Measurements from ENCODE around the gene ADTRP.
"Not testable (repeated sequence)": the region's sequence is repeated elsewhere in the genome, so short reads cannot be mapped to it uniquely, and the experiment has no call there.

Gene ADTRP

DNA sequence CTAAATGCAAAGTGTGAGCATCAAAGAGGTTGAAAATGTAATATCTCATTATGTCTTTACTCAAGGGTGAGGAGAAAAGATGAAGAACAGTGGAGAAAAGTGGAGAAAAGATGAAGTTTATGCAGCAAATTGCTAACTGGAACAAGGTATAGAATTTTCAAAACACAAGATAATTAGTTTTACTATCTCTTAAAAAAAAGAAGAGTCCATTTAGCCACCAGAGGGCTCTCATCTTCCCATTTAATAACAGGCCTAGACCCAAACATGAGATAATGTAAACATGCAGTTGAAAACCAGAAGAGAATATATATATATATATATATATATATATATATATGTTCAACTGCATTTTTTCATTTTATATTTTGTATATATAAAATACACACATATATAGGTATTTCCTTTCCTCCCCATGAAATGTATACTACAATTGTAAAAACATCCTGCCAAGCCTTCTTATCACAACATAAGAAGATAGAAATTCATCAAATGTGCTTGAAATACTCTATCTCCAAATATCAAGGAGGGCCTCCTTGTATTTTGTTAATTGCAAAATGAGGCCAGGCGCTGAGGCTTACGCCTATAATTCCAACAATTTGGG is 78.4 kb downstream of the ADTRP start:
- Mint-ChIP-seq H3K4me3 (no peak overlapping the region), H3K36me3 (no peaks in the 10 kb centered on the region), H3K9me3 (no peaks in the 10 kb centered on the region), H3K27me3 (no peaks in the 10 kb centered on the region), H3K27ac (no peak overlapping the region), H3K4me1 (peaks cover 11% of the 10 kb centered on the region)
- no peak for ATAC-seq

DNA sequence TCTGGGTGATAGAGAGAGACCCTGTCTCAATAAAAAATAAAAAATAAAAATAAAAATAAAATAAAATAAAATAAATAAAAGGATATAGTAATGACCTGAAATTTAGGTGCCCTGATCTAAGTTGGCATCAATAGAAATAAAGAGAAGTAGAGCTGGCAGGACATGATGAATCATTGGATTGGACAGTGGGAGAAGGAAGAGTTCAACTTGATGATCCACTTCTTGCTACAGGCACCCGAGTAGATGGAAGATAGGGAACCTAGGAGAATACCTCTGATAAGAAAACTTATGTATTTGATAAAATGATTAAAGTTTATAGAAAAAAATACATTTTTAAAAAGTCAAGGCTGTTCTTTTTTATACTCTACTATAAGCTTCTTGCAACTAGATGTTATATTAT is 79.0 kb downstream of the ADTRP start:
- no peak for ATAC-seq
- Mint-ChIP-seq H3K9me3 (no peaks in the 10 kb centered on the region), H3K4me1 (peaks cover 11% of the 10 kb centered on the region), H3K36me3 (no peaks in the 10 kb centered on the region), H3K4me3 (no peak overlapping the region), H3K27me3 (no peaks in the 10 kb centered on the region), H3K27ac (no peak overlapping the region)

DNA sequence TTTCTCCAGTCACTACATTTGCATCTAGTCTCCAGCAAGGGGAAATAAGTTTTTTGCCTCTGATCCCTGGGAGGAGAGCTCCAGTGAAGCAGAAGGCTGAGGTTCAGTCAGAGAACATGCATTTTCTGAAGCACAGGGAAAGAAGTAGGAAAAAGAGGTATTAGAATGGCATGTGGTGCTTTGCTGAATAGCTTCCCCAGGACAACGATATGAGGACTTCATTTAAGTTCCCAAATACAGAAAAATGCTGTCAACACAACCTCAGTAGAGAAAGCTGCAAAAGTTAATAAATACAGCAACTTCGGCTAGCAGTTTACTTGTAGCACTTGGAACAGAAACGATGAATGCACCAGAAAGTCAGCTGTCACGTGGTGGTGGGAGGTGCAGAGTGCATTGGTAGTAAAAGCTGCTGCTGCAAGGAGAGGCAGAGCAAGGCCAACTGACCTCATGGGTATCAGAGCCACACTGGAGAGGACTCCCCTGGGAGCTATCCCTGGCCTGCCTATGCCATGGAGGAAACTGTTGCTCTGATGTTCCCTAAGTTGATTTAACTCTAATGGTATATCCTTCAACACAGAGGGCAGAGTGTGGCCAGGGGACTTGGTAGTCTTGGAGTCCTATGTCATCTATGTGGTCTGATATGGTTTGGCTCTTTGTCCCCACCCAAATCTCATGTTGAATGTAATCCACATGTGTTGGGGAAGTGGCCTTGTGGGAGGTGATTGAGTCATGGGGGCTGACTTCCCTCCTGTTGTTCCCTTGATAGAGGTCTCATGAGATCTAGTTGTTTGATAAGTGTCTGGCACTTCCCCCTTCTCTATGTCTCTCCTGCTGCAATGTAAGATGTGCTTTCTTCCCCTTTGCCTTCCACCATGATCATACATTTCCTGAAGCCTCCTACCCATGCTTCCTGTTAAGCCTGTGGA is 85.9 kb downstream of the ADTRP start:
- Mint-ChIP-seq H3K27me3 (peaks cover 12% of the 10 kb centered on the region), H3K4me3 (peak overlapping the region; percentile 5), H3K36me3 (no peaks in the 10 kb centered on the region), H3K4me1 (peaks cover 8% of the 10 kb centered on the region), H3K27ac (no peak overlapping the region), H3K9me3 (peaks cover 8% of the 10 kb centered on the region)
- no peak for ATAC-seq

DNA sequence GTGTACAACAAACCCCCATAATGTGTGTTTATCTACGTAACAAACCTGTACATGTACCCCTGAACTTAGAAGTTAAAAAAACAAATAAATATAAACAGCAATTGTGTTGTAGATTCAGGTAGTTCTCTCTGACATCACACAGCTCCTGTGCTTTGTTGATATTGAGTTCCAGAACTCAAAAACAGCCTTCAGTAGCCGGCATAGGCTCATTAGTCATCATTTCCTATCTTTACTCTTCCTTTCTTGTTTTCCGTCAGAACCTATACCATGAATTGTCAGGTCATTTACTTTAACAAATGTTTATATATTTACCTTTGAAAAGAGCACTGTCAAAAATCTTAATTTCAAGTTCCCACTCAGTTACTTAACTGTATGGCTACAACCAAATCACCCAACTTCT is 88.8 kb downstream of the ADTRP start:
- no peak for ATAC-seq
- peaks cover 8% of the 10 kb centered on the region for H3K4me1 Mint-ChIP-seq
- H3K9me3 Mint-ChIP-seq: peaks cover 8% of the 10 kb centered on the region
- H3K27ac Mint-ChIP-seq: no peak overlapping the region
- H3K27me3 Mint-ChIP-seq: peaks cover 12% of the 10 kb centered on the region
- no peak overlapping the region for H3K4me3 Mint-ChIP-seq
- H3K36me3 Mint-ChIP-seq: no peaks in the 10 kb centered on the region

DNA sequence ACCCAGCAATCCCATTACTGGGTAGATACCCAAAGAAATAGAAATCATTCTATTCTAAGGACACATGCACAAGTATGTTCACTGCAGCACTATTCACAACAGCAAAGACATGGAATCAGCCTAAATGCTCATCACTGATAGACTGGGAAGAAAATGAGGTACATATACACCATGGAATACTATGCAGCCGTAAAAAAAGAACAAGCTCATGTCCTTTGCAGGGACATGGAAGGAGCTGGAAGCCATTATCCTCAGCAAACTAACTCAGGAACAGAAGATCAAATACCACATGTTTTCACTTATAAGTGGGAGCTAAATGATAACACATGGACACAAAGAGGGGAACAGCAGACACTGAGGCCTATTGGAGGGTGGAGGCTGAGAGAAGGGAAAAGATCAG is 89.2 kb downstream of the ADTRP start:
- H3K36me3 Mint-ChIP-seq, H3K4me3 Mint-ChIP-seq, ATAC-seq, H3K9me3 Mint-ChIP-seq, H3K27ac Mint-ChIP-seq, H3K4me1 Mint-ChIP-seq: not testable (repeated sequence)
- peaks cover 12% of the 10 kb centered on the region for H3K27me3 Mint-ChIP-seq

DNA sequence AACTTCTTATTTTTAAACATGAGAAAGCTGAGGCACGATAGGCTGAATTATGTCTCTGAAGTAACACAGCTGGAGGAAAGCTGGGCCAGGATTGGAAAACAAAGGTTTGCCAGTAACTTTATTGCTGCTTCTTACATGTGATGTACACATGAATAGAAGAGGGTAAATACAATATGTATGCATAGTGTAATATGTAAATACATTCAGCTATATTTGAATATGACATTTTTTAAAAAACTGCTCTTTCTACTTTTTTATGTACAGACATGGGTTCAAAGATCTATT is 90.2 kb downstream of the ADTRP start:
- Mint-ChIP-seq H3K4me3 (no peak overlapping the region), H3K27me3 (peaks cover 12% of the 10 kb centered on the region), H3K4me1 (peaks cover 8% of the 10 kb centered on the region), H3K9me3 (peaks cover 8% of the 10 kb centered on the region), H3K36me3 (no peaks in the 10 kb centered on the region), H3K27ac (no peak overlapping the region)
- ATAC-seq: no peak

DNA sequence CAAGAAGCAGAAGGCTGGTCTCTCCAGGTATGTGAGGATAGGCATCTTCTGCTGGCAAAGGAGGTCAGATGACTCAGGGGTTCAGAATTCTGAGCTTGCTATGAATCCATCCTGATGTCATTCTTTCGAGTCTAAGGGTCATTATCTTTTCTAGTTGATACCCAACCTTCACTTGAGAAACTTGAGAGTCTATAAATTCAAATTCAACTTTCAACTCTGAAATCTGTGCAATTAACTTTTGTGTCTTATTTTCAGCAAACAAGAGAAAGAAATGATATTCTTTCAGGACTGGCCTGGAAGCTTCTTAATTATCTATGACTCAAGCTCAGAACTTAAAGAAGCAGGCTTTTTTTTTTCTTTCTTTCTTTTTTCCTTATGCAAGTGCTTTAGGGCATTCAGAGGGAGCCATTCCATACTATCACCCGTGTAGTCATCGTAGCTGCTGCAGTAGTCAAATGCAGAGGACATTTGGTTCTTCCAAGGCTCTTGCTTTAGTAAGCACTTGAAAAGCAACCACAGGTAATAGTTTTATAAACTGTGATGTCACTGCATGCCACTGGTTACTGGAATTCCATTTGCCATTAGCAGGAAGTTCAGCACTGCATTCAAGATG is 93.0 kb downstream of the ADTRP start:
- Mint-ChIP-seq H3K27me3 (peaks cover 12% of the 10 kb centered on the region), H3K9me3 (peaks cover 3% of the 10 kb centered on the region), H3K27ac (no peak overlapping the region), H3K4me3 (no peak overlapping the region), H3K4me1 (no peaks in the 10 kb centered on the region), H3K36me3 (no peaks in the 10 kb centered on the region)
- no peak for ATAC-seq

DNA sequence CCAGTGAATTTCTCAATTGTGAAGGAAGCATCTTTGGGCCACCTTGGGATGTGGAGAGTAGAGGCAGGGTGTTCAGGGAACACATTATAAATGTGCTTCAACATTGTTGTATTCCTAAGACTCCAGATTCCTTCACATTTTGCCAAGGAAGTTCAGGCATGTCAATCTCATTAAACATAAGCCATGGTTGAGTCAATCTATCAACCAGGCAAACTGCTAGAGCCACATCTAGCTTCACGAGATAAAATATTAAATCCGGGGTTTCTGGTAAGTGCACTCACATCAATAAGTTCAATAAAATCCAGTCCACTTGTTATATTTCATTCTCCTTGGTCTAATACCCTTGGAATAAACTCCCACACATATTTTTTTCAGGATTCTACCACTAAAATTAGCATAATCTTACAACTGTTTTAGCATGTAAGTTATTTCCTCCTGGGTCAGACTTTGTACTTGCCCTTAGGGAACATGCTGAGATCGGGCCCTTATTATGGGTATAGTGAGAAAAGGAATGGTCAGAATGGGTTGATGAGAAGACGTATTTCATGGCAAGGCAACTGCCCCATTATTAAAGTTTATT is 93.6 kb downstream of the ADTRP start:
- H3K9me3 Mint-ChIP-seq: peaks cover 6% of the 10 kb centered on the region
- H3K4me1 Mint-ChIP-seq: no peaks in the 10 kb centered on the region
- no peak for ATAC-seq
- H3K27me3 Mint-ChIP-seq: peaks cover 12% of the 10 kb centered on the region
- H3K4me3 Mint-ChIP-seq: no peak overlapping the region
- H3K36me3 Mint-ChIP-seq: no peaks in the 10 kb centered on the region
- no peak overlapping the region for H3K27ac Mint-ChIP-seq

DNA sequence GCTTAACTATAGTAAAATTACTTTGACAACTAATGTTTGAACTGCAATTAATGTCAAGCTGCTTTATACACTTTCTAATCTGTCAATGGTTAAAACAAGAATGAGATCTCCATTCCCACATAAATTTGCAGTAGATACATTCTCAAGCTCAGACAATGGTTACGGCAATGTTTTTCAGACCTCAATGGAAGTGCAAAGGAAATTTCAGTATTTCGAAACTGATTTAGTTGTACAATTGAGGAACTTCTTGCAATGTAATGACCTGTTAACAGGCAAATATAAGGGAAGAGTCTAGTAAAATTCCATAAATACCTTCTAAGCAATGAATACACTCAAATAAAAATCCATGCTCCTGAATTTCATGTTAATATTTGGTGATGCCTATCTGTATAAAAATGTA is 94.7 kb downstream of the ADTRP start:
- Mint-ChIP-seq H3K4me3 (no peak overlapping the region), H3K4me1 (no peaks in the 10 kb centered on the region), H3K27ac (no peak overlapping the region), H3K36me3 (no peaks in the 10 kb centered on the region), H3K27me3 (peaks cover 7% of the 10 kb centered on the region), H3K9me3 (peaks cover 3% of the 10 kb centered on the region)
- no peak for ATAC-seq

DNA sequence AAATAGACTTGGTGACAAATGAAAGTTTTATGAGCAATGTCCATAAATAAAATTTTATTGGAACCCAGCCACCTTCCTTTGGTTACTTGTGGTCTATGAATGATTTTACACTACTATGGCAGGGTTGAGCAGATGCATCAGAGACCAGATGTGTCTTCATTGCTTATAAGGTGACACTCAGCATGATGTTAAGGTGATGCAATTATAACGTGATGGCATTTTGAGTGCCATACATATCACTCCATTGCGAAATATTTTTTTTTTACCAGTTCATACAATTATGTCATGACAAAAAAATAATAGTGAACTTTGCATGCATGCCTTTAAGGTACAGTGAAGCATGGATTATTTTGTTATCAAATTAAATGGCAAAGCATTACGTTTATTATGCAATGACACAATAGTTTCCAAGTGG is 96.0 kb downstream of the ADTRP start:
- no peak for ATAC-seq
- H3K36me3 Mint-ChIP-seq: no peaks in the 10 kb centered on the region
- H3K27ac Mint-ChIP-seq: no peak overlapping the region
- no peak overlapping the region for H3K4me3 Mint-ChIP-seq
- H3K9me3 Mint-ChIP-seq: peaks cover 3% of the 10 kb centered on the region
- no peaks in the 10 kb centered on the region for H3K4me1 Mint-ChIP-seq
- no peaks in the 10 kb centered on the region for H3K27me3 Mint-ChIP-seq

DNA sequence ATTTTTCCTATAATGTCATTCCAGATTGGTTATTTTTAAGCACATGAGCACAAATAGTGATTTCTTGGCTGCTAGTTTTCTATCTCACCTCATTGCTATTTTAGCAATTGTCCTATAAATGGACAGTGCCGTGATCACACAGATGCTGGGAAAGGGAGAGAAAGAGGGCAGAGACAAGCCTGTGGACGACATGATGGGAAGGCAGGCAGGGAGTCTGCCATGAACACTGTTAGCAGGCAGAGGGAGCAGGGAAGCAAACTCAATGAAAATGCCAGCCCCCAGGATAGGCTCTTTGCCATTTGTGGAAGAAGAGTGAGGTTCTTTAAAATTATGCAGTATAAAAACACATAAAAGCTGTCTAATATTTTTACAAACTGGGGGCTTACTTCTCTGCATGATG is 96.8 kb downstream of the ADTRP start:
- H3K4me3 Mint-ChIP-seq: no peak overlapping the region
- H3K9me3 Mint-ChIP-seq: peaks cover 3% of the 10 kb centered on the region
- no peaks in the 10 kb centered on the region for H3K36me3 Mint-ChIP-seq
- H3K4me1 Mint-ChIP-seq: no peaks in the 10 kb centered on the region
- H3K27ac Mint-ChIP-seq: no peak overlapping the region
- no peak for ATAC-seq
- H3K27me3 Mint-ChIP-seq: no peaks in the 10 kb centered on the region

DNA sequence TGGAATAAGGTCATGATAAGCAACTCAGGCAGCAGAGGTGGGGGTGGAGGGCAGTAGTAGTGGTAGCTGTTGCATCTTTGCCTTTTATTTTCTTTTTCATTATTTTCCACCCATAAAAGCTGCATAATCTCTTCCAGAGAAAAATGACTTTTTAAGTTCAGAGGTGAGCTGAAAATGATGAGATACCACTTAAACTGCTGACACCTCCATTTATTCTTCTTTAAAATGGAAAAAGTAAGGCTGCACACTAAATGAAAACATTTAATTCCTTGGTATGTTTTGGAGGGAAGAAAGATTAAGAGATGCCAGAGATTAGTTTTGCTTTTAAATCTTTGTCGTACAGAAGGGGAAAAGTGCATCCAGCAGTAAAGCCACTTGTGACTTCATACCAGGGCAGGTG is 97.2 kb downstream of the ADTRP start:
- ATAC-seq: no peak
- Mint-ChIP-seq H3K36me3 (no peaks in the 10 kb centered on the region), H3K4me1 (no peaks in the 10 kb centered on the region), H3K4me3 (no peak overlapping the region), H3K27ac (no peak overlapping the region), H3K9me3 (peaks cover 3% of the 10 kb centered on the region), H3K27me3 (no peaks in the 10 kb centered on the region)

DNA sequence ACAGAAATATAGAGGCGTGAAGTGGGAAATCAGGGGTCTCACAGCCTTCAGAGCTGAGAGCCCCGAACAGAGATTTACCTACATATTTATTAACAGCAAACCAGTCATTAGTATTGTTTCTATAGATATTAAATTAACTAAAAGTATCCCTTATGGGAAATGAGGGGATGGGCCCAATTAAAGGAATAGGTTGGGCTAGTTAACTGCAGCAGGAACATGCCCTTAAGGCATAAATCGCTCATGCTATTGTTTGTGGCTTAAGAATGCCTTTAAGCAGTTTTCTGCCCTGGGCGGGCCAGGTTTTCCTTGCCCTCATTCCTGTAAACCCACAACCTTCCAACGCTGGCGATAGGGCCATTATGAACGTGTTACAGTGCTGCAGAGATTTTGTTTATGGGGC is 98.1 kb downstream of the ADTRP start:
- H3K9me3 Mint-ChIP-seq, ATAC-seq, H3K27ac Mint-ChIP-seq, H3K4me3 Mint-ChIP-seq, H3K27me3 Mint-ChIP-seq, H3K36me3 Mint-ChIP-seq, H3K4me1 Mint-ChIP-seq: not testable (repeated sequence)

DNA sequence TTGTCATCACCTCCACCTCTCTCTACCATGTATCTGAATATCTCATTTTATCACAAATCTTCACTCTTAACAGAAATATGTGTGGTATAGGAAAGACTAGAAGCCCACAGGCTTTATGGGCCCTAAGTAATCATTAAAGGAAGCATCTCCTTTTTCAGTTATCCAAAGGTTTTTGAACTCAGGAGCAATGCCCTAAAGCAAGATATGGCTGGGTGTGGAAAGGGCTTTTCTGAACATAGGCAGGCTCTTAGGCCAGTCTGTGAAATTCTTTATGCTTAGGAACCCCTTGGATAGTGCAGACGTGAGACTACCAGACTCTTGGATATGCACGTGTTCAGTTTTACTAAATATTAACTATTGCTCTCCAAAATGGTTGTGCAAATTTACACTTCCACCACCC is 99.5 kb downstream of the ADTRP start:
- H3K36me3 Mint-ChIP-seq: no peaks in the 10 kb centered on the region

DNA sequence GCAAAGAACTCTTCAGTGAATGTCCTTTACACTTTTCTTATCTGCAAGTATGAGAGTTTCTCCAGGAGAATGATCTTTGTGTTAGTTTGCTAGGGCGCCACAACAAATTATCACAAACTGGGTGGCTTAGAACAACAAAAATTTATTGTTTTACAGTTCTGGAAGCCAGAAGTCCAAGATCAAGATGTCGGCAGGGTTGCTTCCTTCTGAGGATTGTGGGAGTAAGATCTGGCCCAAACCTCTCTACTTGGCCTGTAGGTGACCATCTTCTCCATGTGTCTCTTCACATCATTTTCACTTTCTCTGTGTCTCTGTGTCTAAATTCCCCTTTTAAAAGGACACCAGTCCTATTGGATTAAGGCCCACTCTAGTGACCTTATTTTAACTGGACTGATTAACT is 103.0 kb downstream of the ADTRP start:
- no peak overlapping the region for H3K27ac Mint-ChIP-seq
- ATAC-seq: no peak
- peaks cover 4% of the 10 kb centered on the region for H3K36me3 Mint-ChIP-seq
- H3K4me1 Mint-ChIP-seq: no peaks in the 10 kb centered on the region
- no peak overlapping the region for H3K4me3 Mint-ChIP-seq
- peaks cover 5% of the 10 kb centered on the region for H3K9me3 Mint-ChIP-seq
- H3K27me3 Mint-ChIP-seq: peaks cover 9% of the 10 kb centered on the region

More for the DNA sequence above, 99.5 kb downstream of the ADTRP start:
- no peak for ATAC-seq
- Mint-ChIP-seq H3K27ac (no peak overlapping the region), H3K4me1 (no peaks in the 10 kb centered on the region), H3K27me3 (no peaks in the 10 kb centered on the region), H3K9me3 (peaks cover 3% of the 10 kb centered on the region), H3K4me3 (no peak overlapping the region)

DNA sequence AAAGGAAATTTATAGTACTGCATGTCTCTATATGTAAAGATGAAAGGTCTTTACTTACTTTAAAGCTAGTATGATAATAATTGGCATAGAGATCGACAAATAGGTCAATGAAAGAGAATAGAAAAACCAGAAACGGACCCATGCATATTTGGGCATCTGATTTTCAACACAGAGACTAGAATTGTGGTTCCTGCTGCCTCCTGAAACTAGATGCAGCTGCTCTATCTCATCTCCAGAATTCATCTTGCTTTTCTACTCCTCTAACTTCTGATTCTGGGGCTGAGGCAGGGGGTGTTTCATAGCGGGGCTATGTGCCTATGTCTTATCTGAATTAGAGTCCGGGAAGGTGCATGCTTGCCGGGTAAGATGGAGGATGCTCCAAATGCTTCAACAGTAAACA is 105.9 kb downstream of the ADTRP start:
- no peak for ATAC-seq
- Mint-ChIP-seq H3K36me3 (peaks cover 4% of the 10 kb centered on the region), H3K9me3 (peaks cover 5% of the 10 kb centered on the region)

More for the DNA sequence above, 105.9 kb downstream of the ADTRP start:
- Mint-ChIP-seq H3K4me1 (no peaks in the 10 kb centered on the region), H3K4me3 (no peak overlapping the region), H3K27ac (no peak overlapping the region), H3K27me3 (peaks cover 33% of the 10 kb centered on the region)
